GM23248 (cell line): Measurements from ENCODE around the gene METRNL. TPM values are rescaled to one million over a fixed set of nuclear protein-coding genes. Genes with fewer than 3 reads are reported as not detected.
A peak's percentile ranks its signal among the peaks of the same experiment; 100 is the strongest.
"Not testable (repeated sequence)": the region's sequence is repeated elsewhere in the genome, so short reads cannot be mapped to it uniquely, and the experiment has no call there.

Experiments
- DNase-seq: peaks from one replicate; pipeline ENCODE4 v3.0.0-alpha.2; 2015
- H2AFZ ChIP-seq: fragments of 200-600 bp; sonication (generic); 2 replicates; pipeline ENCODE4 v1.6.1; 2016; ENCODE audit warnings: antibody characterized with exemption
- H3F3A ChIP-seq: fragments of 200-600 bp; sonication (generic); 2 replicates; pipeline ENCODE4 v1.6.1; 2016; ENCODE audit warnings: mild to moderate bottlenecking, antibody characterized with exemption, mixed run types; ENCODE audit not compliant: insufficient read depth
- H3K27ac ChIP-seq: fragments of 200-600 bp; sonication (generic); 2 replicates; pipeline ENCODE4 v1.5.1; 2016; ENCODE audit warnings: mild to moderate bottlenecking
- H3K27me3 ChIP-seq: fragments of 200-600 bp; sonication (generic); replicated peaks from 2 replicates; pipeline ENCODE4 v1.6.1; 2016; ENCODE audit warnings: mild to moderate bottlenecking; ENCODE audit not compliant: insufficient read depth
- H3K36me3 ChIP-seq: fragments of 200-600 bp; sonication (generic); 2 replicates; pipeline ENCODE4 v1.6.1; 2016; ENCODE audit warnings: low read depth, mild to moderate bottlenecking
- H3K4me1 ChIP-seq: fragments of 200-600 bp; sonication (generic); 2 replicates; pipeline ENCODE4 v1.6.1; 2016; ENCODE audit warnings: mild to moderate bottlenecking; ENCODE audit not compliant: insufficient read depth
- H3K4me2 ChIP-seq: fragments of 200-600 bp; sonication (generic); one replicate; pipeline ENCODE4 v1.6.1; 2016; ENCODE audit warnings: mild to moderate bottlenecking; ENCODE audit not compliant: unreplicated experiment
- H3K4me3 ChIP-seq: fragments of 200-600 bp; sonication (generic); 2 replicates; pipeline ENCODE4 v1.5.1; 2016; ENCODE audit warnings: mild to moderate bottlenecking
- H3K79me2 ChIP-seq: fragments of 200-600 bp; sonication (generic); 2 replicates; pipeline ENCODE4 v1.6.1; 2016; ENCODE audit warnings: mild to moderate bottlenecking; ENCODE audit not compliant: insufficient read depth
- H3K9ac ChIP-seq: fragments of 200-600 bp; sonication (generic); 2 replicates; pipeline ENCODE4 v1.6.1; 2016; ENCODE audit warnings: mild to moderate bottlenecking
- H3K9me2 ChIP-seq: fragments of 200-600 bp; sonication (generic); 2 replicates; pipeline ENCODE4 v1.6.1; 2016; ENCODE audit warnings: mixed run types, mild to moderate bottlenecking, moderate library complexity; ENCODE audit not compliant: insufficient read depth
- H3K9me3 ChIP-seq: fragments of 200-600 bp; sonication (generic); one replicate; pipeline ENCODE4 v1.6.1; 2017; ENCODE audit warnings: low read depth
- H4K20me1 ChIP-seq: fragments of 200-600 bp; sonication (generic); 2 replicates; pipeline ENCODE4 v1.6.0; 2016; ENCODE audit not compliant: insufficient read depth
- EZH2 ChIP-seq: fragments of 200-600 bp; sonication (generic); IDR thresholded peaks from 2 replicates; pipeline ENCODE4 v1.6.1; 2018; ENCODE audit warnings: antibody characterized with exemption, mild to moderate bottlenecking; ENCODE audit not compliant: insufficient read depth, poor library complexity, severe bottlenecking
- EZH2phosphoT487 ChIP-seq: fragments of 200-600 bp; sonication (generic); IDR thresholded peaks from 2 replicates; pipeline ENCODE4 v1.6.1; 2018; ENCODE audit warnings: antibody characterized with exemption, moderate library complexity, mild to moderate bottlenecking, low read depth; ENCODE audit not compliant: insufficient read depth
- WGBS, 2 experiments: methylation state at CpG; one replicate each; pipeline ENCODE4 v1.1.6; 2015 to 2017; ENCODE audit warnings: low lambda C conversion rate in 2 of 2, low coverage in 1 of 2; ENCODE audit errors: missing lambda C conversion rate in 2 of 2; 5-methylcytosine and 5-hydroxymethylcytosine counted together
- in situ Hi-C: fragments of 300-500 bp; cut with MboI; formaldehyde crosslinking; loops from 2 replicates; pipeline ENCODE4 v1.15.0; 2020
- polyA plus RNA-seq: library from polyadenylated mRNA; unstranded; fragments of >200 nt; fragmentation: Nextera tagmentation; extraction: Ambion mirVana; gene quantifications from 2 replicates; pipeline ENCODE4 v1.2.1, GENCODE V29; 2016
- total RNA-seq: library from RNA; depleted of rRNA; stranded (reverse); fragments of >200 nt; shearing (Covaris generic); gene quantifications from 2 replicates; pipeline ENCODE4 v1.2.3, GENCODE V29; 2014

The METRNL gene
- total and polyA plus RNA-seq, 2 experiments from 2014 or later = 28.4 to 305 TPM

- Histone ChIP-seq H3K9me3 (no peaks in the 10 kb centered on the region), H3K4me1 (no peaks in the 10 kb centered on the region), H3K36me3 (peaks cover 18% of the 10 kb centered on the region; the same call in 1 of the 2 replicates), H3F3A (0 out of 2 replicates have a peak, but pooled peaks cover under 1% of the 10 kb centered on the region), H3K9ac (no peak overlapping the region), H3K79me2 (peaks cover 32% of the 10 kb centered on the region), H2AFZ (no peak overlapping the region), H3K9me2 (no peaks in the 10 kb centered on the region), H3K27ac (no peak overlapping the region), H3K27me3 (no peaks in the 10 kb centered on the region), H3K4me2 (no peak overlapping the region), H4K20me1 (no peaks in the 10 kb centered on the region), H3K4me3 (no peak overlapping the region)
- DNase-seq = no peak
- in situ Hi-C loops = no loop called here
- TF ChIP-seq EZH2 (no peak), EZH2phosphoT487 (no peak)
- 86 to 90% methylated on average over 8 of the region's 8 CpGs for WGBS, 2 experiments
Measured at GRCh38 chr17:83042522-83043158, 36.8 kb upstream of the METRNL start.

- WGBS, 2 experiments = 94 to 95% methylated on average over 18 of the region's 18 CpGs
- DNase-seq, H3K27me3 ChIP-seq, H3K9ac ChIP-seq, H3K4me2 ChIP-seq, H3K9me3 ChIP-seq, H3K9me2 ChIP-seq, H3K4me3 ChIP-seq, H4K20me1 ChIP-seq, in situ Hi-C loops, H2AFZ ChIP-seq, H3K27ac ChIP-seq: not testable (repeated sequence)
- Histone ChIP-seq H3F3A (peaks cover 15% of the 10 kb centered on the region), H3K79me2 (peaks cover 32% of the 10 kb centered on the region), H3K36me3 (peaks cover 18% of the 10 kb centered on the region; the same call in 1 of the 2 replicates), H3K4me1 (peaks cover 16% of the 10 kb centered on the region)
Measured at GRCh38 chr17:83044479-83044878, 34.9 kb upstream of the METRNL start.

- Histone ChIP-seq H4K20me1 (no peaks in the 10 kb centered on the region), H3K79me2 (peaks cover 32% of the 10 kb centered on the region), H3K9ac (no peak overlapping the region), H3K9me3 (no peaks in the 10 kb centered on the region), H3K27ac (no peak overlapping the region), H3K27me3 (no peaks in the 10 kb centered on the region), H3K4me1 (peaks cover 20% of the 10 kb centered on the region), H3K4me2 (no peak overlapping the region), H3K9me2 (no peaks in the 10 kb centered on the region), H3F3A (peaks cover 26% of the 10 kb centered on the region), H3K4me3 (no peak overlapping the region), H2AFZ (no peak overlapping the region), H3K36me3 (0 out of 2 replicates have a peak, but pooled peaks cover 9% of the 10 kb centered on the region)
- no peak for DNase-seq
- WGBS, 2 experiments = 95 to 96% methylated on average over 12 of the region's 12 CpGs
- no peak for TF ChIP-seq EZH2
- TF ChIP-seq EZH2phosphoT487 = no peak
- in situ Hi-C loops = no loop called here
Measured at GRCh38 chr17:83046448-83047181, 32.8 kb upstream of the METRNL start.

- no peak overlapping the region for H3K4me2 ChIP-seq
- H3K27ac ChIP-seq = no peak overlapping the region
- in situ Hi-C loops = no loop called here
- no peaks in the 10 kb centered on the region for H4K20me1 ChIP-seq
- H3K9ac ChIP-seq = no peak overlapping the region
- peaks cover 26% of the 10 kb centered on the region for H3F3A ChIP-seq
- no peak for DNase-seq
- H2AFZ ChIP-seq = no peak overlapping the region
- no peaks in the 10 kb centered on the region for H3K9me2 ChIP-seq
- H3K9me3 ChIP-seq = no peaks in the 10 kb centered on the region
- H3K79me2 ChIP-seq = peaks cover 32% of the 10 kb centered on the region
- H3K4me3 ChIP-seq = no peak overlapping the region
- 50% methylated on average over 2 of the region's 2 CpGs for WGBS, 2 experiments
- H3K36me3 ChIP-seq = 0 out of 2 replicates have a peak, but pooled peaks cover 7% of the 10 kb centered on the region
- TF ChIP-seq EZH2 (no peak), EZH2phosphoT487 (no peak)
- peaks cover 23% of the 10 kb centered on the region for H3K4me1 ChIP-seq
- no peaks in the 10 kb centered on the region for H3K27me3 ChIP-seq
Measured at GRCh38 chr17:83047182-83047478, 32.3 kb upstream of the METRNL start.

GRCh38 chr17:83047818-83048475 lies 31.5 kb upstream of the METRNL start:
- H3K4me2 ChIP-seq = peak overlapping the region; percentile 80
- in situ Hi-C loops = not testable (repeated sequence)
- H3K9ac ChIP-seq = peak overlapping the region; percentile 80

More at GRCh38 chr17:83047818-83048475, 31.5 kb upstream of the METRNL start:
- Histone ChIP-seq H3F3A (peaks cover 26% of the 10 kb centered on the region), H3K27ac (peak overlapping the region; percentile 97), H3K79me2 (peaks cover 26% of the 10 kb centered on the region), H3K4me1 (peaks cover 24% of the 10 kb centered on the region), H2AFZ (peak overlapping the region; percentile 66), H3K4me3 (peak overlapping the region; percentile 59)
- not testable (repeated sequence) for H4K20me1 ChIP-seq, H3K36me3 ChIP-seq, DNase-seq, H3K9me3 ChIP-seq, H3K9me2 ChIP-seq, H3K27me3 ChIP-seq
- WGBS, 2 experiments = 81 to 85% methylated on average over 12 of the region's 12 CpGs
